HepG2 (cell line): ENCODE data around the gene EEPD1. TPM values are rescaled to one million over a fixed set of nuclear protein-coding genes. Genes with fewer than 3 reads are reported as not detected.

Source experiments
- ELF4 ChIP-seq: sonication (generic); formaldehyde crosslinking; IDR thresholded peaks from 2 replicates; pipeline ENCODE4 v1.5.0; 2020; ENCODE audit warnings: missing genetic modification reagents, mild to moderate bottlenecking, moderate library complexity, borderline replicate concordance
- IKZF4 ChIP-seq: sonication (generic); formaldehyde crosslinking; IDR thresholded peaks from 2 replicates; pipeline ENCODE4 v1.5.1; 2020; ENCODE audit warnings: borderline replicate concordance, mild to moderate bottlenecking, low read depth, missing genetic modification reagents; ENCODE audit errors: not compliant biosample characterization
- JDP2 ChIP-seq: sonication (generic); formaldehyde crosslinking; IDR thresholded peaks from 2 replicates; pipeline ENCODE4 v1.8.1; 2022; ENCODE audit warnings: missing genetic modification reagents, borderline replicate concordance
- MED13 ChIP-seq: sonication (generic); formaldehyde crosslinking; IDR thresholded peaks from 2 replicates; pipeline ENCODE4 v1.5.0; 2020; ENCODE audit warnings: missing genetic modification reagents
- NFIC ChIP-seq: IDR thresholded peaks from 2 replicates; pipeline ENCODE4 v1.6.1; 2012; ENCODE audit warnings: mild to moderate bottlenecking, low read length, inconsistent platforms
- POLR2AphosphoS2 ChIP-seq: IDR thresholded peaks from 2 replicates; pipeline ENCODE4 v1.6.1; 2011; ENCODE audit warnings: low read depth, low read length, improper control_type of control experiment
- RAD51 ChIP-seq: fragments of 450-650 bp; IDR thresholded peaks from 2 replicates; pipeline ENCODE4 v1.6.1; 2016; ENCODE audit warnings: borderline replicate concordance
- RARG ChIP-seq: sonication (generic); formaldehyde crosslinking; IDR thresholded peaks from 2 replicates; pipeline ENCODE4 v1.4.0; 2020; ENCODE audit warnings: low read depth, mild to moderate bottlenecking, missing genetic modification reagents
- RBM39 ChIP-seq: fragments of 200-400 bp; formaldehyde crosslinking; IDR thresholded peaks from one replicate; pipeline ENCODE4 v1.6.1; 2018; ENCODE audit warnings: antibody characterized with exemption, mild to moderate bottlenecking, low read depth, low read length; ENCODE audit not compliant: poor library complexity, severe bottlenecking
- THAP11 ChIP-seq: IDR thresholded peaks from 2 replicates; pipeline ENCODE4 v1.6.1; 2016; ENCODE audit warnings: missing biosample characterization, missing genetic modification reagents
- TMF1 ChIP-seq: sonication (generic); formaldehyde crosslinking; IDR thresholded peaks from 2 replicates; pipeline ENCODE4 v1.8.1; 2022; ENCODE audit warnings: low read depth, missing genetic modification reagents
- U2AF2 ChIP-seq: fragments of 200-400 bp; formaldehyde crosslinking; IDR thresholded peaks from 2 replicates; pipeline ENCODE4 v1.6.1; 2017; ENCODE audit warnings: low read depth, mild to moderate bottlenecking, low read length
- ZFP90 ChIP-seq: sonication (generic); formaldehyde crosslinking; IDR thresholded peaks from 2 replicates; pipeline ENCODE4 v1.8.0; 2022; ENCODE audit warnings: missing genetic modification reagents, mild to moderate bottlenecking, inconsistent platforms, borderline replicate concordance
- ZNF749 ChIP-seq: sonication (generic); formaldehyde crosslinking; IDR thresholded peaks from 2 replicates; pipeline ENCODE4 v1.8.0; 2022; ENCODE audit warnings: mild to moderate bottlenecking, missing genetic modification reagents, moderate library complexity, borderline replicate concordance
- polyA plus RNA-seq, 8 experiments: library from polyadenylated mRNA; depleted of rRNA in 3 of 8; stranded (reverse) in 7 of 8; unstranded in 1 of 8; fragments of >200 nt; fragmentation: Illumina TruSeq in 4 of 8; extraction: Trizol in 4 of 8; gene quantifications; 2 replicates each; pipeline versions ENCODE4 v1.2.1 to v1.2.3, GENCODE V29; 2011 to 2016; ENCODE audit warnings: low read depth in 4 of 8, missing spikeins in 1 of 8, mixed read lengths in 1 of 8; ENCODE audit not compliant: insufficient read depth in 1 of 8
- total RNA-seq, 5 experiments: library from RNA; depleted of rRNA; stranded (reverse); fragments of >200 nt; fragmentation: Illumina TruSeq; extraction: Trizol; gene quantifications; 2 replicates each; pipeline ENCODE4 v1.2.3, GENCODE V29; 2016; ENCODE audit warnings: low read depth in 1 of 5
- TF ChIP-seq, protein P1 (sequence below): sonication (generic); formaldehyde crosslinking; IDR thresholded peaks from 2 replicates; pipeline ENCODE4 v1.9.0; 2022; ENCODE audit warnings: missing genetic modification reagents, mild to moderate bottlenecking, borderline replicate concordance
- TF ChIP-seq, protein P2 (sequence below): sonication (generic); formaldehyde crosslinking; IDR thresholded peaks from 2 replicates; pipeline ENCODE4 v1.8.0; 2022; ENCODE audit warnings: missing genetic modification reagents, mild to moderate bottlenecking, borderline replicate concordance
- TF ChIP-seq, protein P3 (sequence below): IDR thresholded peaks from 2 replicates; pipeline ENCODE4 v1.6.1; 2016; ENCODE audit warnings: mild to moderate bottlenecking
- TF ChIP-seq, protein P4 (sequence below), 2 experiments: fragments of 450-650 bp in 1 of 2; sonication (generic) in 1 of 2; formaldehyde crosslinking; IDR thresholded peaks; 2 replicates each; pipeline versions ENCODE4 v1.5.0 to v1.8.0; 2020 to 2022; ENCODE audit warnings: mild to moderate bottlenecking in 1 of 2, missing genetic modification reagents in 1 of 2
- TF ChIP-seq, protein P5 (sequence below): sonication (generic); formaldehyde crosslinking; IDR thresholded peaks from 2 replicates; pipeline ENCODE4 v1.4.0; 2020; ENCODE audit warnings: missing genetic modification reagents

Gene EEPD1
- total and polyA plus RNA-seq, 2 of the 13 experiments (the other 11 are each of a cell fraction or from before 2014, with no cell fraction given): 10.1 to 16.4 TPM

DNA sequence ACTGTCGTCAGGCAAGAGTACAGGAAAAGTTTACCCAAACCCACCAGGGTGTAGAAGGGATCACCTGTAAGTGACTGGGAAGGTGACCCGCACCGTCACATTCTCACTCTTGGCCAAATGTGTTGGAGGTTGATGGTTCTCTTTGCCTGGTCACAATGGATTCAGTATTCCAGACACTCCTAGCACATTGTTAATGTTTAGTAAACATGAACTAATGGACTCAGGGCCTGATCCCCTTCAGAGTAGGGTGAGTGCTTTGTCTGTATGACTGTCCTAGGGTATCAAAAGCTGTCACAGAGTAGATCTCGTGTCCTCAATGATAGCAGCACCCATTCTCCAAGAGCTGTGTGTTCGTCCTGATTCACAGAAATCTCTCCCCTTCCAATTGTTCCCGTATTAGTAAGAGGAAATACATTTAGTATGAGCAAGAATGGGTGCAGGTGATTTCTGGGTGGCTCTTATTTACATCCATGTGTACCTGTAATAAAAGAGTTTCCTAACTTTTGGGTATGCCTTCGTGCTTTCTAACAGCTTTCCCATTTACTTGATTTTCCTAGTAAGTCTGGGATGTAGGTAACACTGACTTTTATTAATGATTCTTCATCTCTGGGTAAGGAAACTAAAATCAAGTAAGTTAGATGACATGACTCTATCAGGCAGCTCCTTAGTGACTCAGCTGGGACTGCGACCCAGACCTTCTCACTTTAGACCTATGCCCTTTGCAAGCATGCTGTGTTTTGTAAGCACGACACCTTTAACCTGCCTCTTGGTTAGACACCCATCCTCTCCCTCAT, 4.7 kb downstream of the EEPD1 start (continued):
- TF ChIP-seq, protein P1, sequence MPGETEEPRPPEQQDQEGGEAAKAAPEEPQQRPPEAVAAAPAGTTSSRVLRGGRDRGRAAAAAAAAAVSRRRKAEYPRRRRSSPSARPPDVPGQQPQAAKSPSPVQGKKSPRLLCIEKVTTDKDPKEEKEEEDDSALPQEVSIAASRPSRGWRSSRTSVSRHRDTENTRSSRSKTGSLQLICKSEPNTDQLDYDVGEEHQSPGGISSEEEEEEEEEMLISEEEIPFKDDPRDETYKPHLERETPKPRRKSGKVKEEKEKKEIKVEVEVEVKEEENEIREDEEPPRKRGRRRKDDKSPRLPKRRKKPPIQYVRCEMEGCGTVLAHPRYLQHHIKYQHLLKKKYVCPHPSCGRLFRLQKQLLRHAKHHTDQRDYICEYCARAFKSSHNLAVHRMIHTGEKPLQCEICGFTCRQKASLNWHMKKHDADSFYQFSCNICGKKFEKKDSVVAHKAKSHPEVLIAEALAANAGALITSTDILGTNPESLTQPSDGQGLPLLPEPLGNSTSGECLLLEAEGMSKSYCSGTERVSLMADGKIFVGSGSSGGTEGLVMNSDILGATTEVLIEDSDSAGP (CRISPR knock-in tag): no peak
- no peak for TF ChIP-seq RARG (CRISPR knock-in tag)
- TF ChIP-seq MED13 (CRISPR knock-in tag): no peak
- no peak for TF ChIP-seq POLR2AphosphoS2
- no peak for TF ChIP-seq ZFP90
- no peak for TF ChIP-seq NFIC
- no peak for TF ChIP-seq JDP2 (CRISPR knock-in tag)
- TF ChIP-seq, protein P2, sequence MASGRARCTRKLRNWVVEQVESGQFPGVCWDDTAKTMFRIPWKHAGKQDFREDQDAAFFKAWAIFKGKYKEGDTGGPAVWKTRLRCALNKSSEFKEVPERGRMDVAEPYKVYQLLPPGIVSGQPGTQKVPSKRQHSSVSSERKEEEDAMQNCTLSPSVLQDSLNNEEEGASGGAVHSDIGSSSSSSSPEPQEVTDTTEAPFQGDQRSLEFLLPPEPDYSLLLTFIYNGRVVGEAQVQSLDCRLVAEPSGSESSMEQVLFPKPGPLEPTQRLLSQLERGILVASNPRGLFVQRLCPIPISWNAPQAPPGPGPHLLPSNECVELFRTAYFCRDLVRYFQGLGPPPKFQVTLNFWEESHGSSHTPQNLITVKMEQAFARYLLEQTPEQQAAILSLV (CRISPR knock-in tag): no peak
- TF ChIP-seq, protein P3, sequence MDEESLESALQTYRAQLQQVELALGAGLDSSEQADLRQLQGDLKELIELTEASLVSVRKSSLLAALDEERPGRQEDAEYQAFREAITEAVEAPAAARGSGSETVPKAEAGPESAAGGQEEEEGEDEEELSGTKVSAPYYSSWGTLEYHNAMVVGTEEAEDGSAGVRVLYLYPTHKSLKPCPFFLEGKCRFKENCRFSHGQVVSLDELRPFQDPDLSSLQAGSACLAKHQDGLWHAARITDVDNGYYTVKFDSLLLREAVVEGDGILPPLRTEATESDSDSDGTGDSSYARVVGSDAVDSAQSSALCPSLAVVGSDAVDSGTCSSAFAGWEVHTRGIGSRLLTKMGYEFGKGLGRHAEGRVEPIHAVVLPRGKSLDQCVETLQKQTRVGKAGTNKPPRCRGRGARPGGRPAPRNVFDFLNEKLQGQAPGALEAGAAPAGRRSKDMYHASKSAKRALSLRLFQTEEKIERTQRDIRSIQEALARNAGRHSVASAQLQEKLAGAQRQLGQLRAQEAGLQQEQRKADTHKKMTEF (CRISPR knock-in tag): no peak
- TF ChIP-seq RAD51: no peak
- TF ChIP-seq, protein P4, sequence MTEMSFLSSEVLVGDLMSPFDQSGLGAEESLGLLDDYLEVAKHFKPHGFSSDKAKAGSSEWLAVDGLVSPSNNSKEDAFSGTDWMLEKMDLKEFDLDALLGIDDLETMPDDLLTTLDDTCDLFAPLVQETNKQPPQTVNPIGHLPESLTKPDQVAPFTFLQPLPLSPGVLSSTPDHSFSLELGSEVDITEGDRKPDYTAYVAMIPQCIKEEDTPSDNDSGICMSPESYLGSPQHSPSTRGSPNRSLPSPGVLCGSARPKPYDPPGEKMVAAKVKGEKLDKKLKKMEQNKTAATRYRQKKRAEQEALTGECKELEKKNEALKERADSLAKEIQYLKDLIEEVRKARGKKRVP (CRISPR knock-in tag; IDR thresholded peaks at IDR 0.05): no peak
- TF ChIP-seq THAP11: no peak
- TF ChIP-seq RBM39: no peak
- no peak for TF ChIP-seq U2AF2
- no peak for TF ChIP-seq ZNF749 (CRISPR knock-in tag)
- no peak for TF ChIP-seq ELF4 (CRISPR knock-in tag)
- TF ChIP-seq IKZF4 (CRISPR knock-in tag): no peak
- TF ChIP-seq, protein P5, sequence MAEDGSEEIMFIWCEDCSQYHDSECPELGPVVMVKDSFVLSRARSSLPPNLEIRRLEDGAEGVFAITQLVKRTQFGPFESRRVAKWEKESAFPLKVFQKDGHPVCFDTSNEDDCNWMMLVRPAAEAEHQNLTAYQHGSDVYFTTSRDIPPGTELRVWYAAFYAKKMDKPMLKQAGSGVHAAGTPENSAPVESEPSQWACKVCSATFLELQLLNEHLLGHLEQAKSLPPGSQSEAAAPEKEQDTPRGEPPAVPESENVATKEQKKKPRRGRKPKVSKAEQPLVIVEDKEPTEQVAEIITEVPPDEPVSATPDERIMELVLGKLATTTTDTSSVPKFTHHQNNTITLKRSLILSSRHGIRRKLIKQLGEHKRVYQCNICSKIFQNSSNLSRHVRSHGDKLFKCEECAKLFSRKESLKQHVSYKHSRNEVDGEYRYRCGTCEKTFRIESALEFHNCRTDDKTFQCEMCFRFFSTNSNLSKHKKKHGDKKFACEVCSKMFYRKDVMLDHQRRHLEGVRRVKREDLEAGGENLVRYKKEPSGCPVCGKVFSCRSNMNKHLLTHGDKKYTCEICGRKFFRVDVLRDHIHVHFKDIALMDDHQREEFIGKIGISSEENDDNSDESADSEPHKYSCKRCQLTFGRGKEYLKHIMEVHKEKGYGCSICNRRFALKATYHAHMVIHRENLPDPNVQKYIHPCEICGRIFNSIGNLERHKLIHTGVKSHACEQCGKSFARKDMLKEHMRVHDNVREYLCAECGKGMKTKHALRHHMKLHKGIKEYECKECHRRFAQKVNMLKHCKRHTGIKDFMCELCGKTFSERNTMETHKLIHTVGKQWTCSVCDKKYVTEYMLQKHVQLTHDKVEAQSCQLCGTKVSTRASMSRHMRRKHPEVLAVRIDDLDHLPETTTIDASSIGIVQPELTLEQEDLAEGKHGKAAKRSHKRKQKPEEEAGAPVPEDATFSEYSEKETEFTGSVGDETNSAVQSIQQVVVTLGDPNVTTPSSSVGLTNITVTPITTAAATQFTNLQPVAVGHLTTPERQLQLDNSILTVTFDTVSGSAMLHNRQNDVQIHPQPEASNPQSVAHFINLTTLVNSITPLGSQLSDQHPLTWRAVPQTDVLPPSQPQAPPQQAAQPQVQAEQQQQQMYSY: no peak
- TF ChIP-seq TMF1 (CRISPR knock-in tag): no peak
